Nephron (organoid): ENCODE results near the gene LTB4R2.

Experiments used
- H3K27ac Mint-ChIP-seq, 3 experiments: 2 replicates each; pipeline ENCODE4 v1.8.0; 2020; ENCODE audit warnings: mixed read lengths in 3 of 3, mild to moderate bottlenecking in 2 of 3, moderate library complexity in 1 of 3
- H3K27me3 Mint-ChIP-seq: 2 replicates; pipeline ENCODE4 v1.8.0; 2021; ENCODE audit warnings: low read depth, mild to moderate bottlenecking, moderate library complexity, mixed read lengths
- H3K36me3 Mint-ChIP-seq: 2 replicates; pipeline ENCODE4 v1.8.0; 2020; ENCODE audit warnings: low read depth, mixed read lengths
- H3K4me1 Mint-ChIP-seq: 2 replicates; pipeline ENCODE4 v1.8.0; 2020; ENCODE audit warnings: mixed read lengths
- H3K4me3 Mint-ChIP-seq, 3 experiments: 2 replicates each; pipeline ENCODE4 v1.8.0; 2020; ENCODE audit warnings: mild to moderate bottlenecking in 3 of 3, mixed read lengths in 3 of 3, moderate library complexity in 2 of 3
- H3K9me3 Mint-ChIP-seq: 2 replicates; pipeline ENCODE4 v1.8.0; 2020; ENCODE audit warnings: mixed read lengths
- TF ChIP-seq, protein P1 (sequence below), 3 experiments: fragments of 200-600 bp; sonication (generic); IDR thresholded peaks; one replicate each; pipeline ENCODE4 v1.5.0; 2021; ENCODE audit warnings: antibody characterized with exemption in 3 of 3; ENCODE audit not compliant: unreplicated experiment in 3 of 3

LTB4R2 gene

DNA sequence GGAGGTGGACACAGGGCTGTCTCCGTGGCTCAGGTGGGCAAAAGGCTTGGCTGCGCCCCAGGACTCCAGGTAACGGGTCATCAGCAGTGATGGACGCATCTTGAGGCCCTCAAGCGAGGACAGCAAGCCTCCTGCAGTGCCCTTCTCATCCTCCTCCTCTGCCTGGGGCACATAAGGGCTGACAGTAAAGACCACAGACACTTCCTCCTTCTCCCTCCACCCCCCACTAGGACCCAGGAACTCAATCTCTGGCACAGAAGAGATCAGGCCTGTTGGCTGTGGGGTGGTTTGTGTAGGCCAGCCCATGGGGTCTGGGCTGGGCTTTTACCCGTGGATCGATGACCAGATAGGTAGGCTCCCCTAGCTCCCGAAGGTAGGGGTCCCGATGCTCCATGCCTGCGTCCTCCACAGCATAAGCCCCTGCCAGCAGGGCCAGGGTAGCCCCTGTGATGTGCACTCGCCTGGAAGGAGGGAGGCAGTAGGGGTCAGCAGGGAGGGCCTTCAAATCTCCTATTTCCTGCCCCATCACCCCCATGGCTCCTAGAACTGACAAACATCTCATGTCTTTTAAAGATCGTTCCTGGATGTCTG is 19.2 kb downstream of the LTB4R2 start:
- H3K4me3 Mint-ChIP-seq, result no peak overlapping the region
- H3K27ac Mint-ChIP-seq, result no peak overlapping the region
- no peaks in the 10 kb centered on the region for H3K9me3 Mint-ChIP-seq
- peaks cover 6% of the 10 kb centered on the region for H3K4me1 Mint-ChIP-seq
- TF ChIP-seq, protein P1, sequence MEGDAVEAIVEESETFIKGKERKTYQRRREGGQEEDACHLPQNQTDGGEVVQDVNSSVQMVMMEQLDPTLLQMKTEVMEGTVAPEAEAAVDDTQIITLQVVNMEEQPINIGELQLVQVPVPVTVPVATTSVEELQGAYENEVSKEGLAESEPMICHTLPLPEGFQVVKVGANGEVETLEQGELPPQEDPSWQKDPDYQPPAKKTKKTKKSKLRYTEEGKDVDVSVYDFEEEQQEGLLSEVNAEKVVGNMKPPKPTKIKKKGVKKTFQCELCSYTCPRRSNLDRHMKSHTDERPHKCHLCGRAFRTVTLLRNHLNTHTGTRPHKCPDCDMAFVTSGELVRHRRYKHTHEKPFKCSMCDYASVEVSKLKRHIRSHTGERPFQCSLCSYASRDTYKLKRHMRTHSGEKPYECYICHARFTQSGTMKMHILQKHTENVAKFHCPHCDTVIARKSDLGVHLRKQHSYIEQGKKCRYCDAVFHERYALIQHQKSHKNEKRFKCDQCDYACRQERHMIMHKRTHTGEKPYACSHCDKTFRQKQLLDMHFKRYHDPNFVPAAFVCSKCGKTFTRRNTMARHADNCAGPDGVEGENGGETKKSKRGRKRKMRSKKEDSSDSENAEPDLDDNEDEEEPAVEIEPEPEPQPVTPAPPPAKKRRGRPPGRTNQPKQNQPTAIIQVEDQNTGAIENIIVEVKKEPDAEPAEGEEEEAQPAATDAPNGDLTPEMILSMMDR (IDR thresholded peaks at IDR 0.05; ENCODE audit: unreplicated experiment in 3 of 3), result no peak
- no peaks in the 10 kb centered on the region for H3K36me3 Mint-ChIP-seq
- peaks cover 46% of the 10 kb centered on the region for H3K27me3 Mint-ChIP-seq

GRCh38 chr14:24329736-24330135 is 19.8 kb downstream of the LTB4R2 start:
- H3K27ac Mint-ChIP-seq, result no peak overlapping the region
- no peaks in the 10 kb centered on the region for H3K36me3 Mint-ChIP-seq
- H3K27me3 Mint-ChIP-seq, result peaks cover 52% of the 10 kb centered on the region
- H3K4me3 Mint-ChIP-seq, result no peak overlapping the region
- peaks cover 6% of the 10 kb centered on the region for H3K4me1 Mint-ChIP-seq
- H3K9me3 Mint-ChIP-seq, result no peaks in the 10 kb centered on the region
- TF ChIP-seq, protein P1 (IDR thresholded peaks at IDR 0.05; ENCODE audit: unreplicated experiment in 3 of 3), result no peak

GRCh38 chr14:24330973-24331674 is 21.2 kb downstream of the LTB4R2 start:
- peaks cover 14% of the 10 kb centered on the region for H3K4me1 Mint-ChIP-seq
- TF ChIP-seq, protein P1 (IDR thresholded peaks at IDR 0.05; ENCODE audit: unreplicated experiment in 3 of 3), result no peak
- H3K9me3 Mint-ChIP-seq, result no peaks in the 10 kb centered on the region
- H3K27ac Mint-ChIP-seq, result no peak overlapping the region
- no peak overlapping the region for H3K4me3 Mint-ChIP-seq
- H3K36me3 Mint-ChIP-seq, result no peaks in the 10 kb centered on the region
- peaks cover 66% of the 10 kb centered on the region for H3K27me3 Mint-ChIP-seq

GRCh38 chr14:24331731-24332267 is 21.9 kb downstream of the LTB4R2 start:
- Mint-ChIP-seq H3K4me3 (peak overlapping the region in 1 of 3 experiments; percentile 81), H3K27ac (no peak overlapping the region), H3K4me1 (peaks cover 18% of the 10 kb centered on the region), H3K36me3 (no peaks in the 10 kb centered on the region), H3K27me3 (peaks cover 73% of the 10 kb centered on the region), H3K9me3 (no peaks in the 10 kb centered on the region)
- TF ChIP-seq, protein P1 (IDR thresholded peaks at IDR 0.05; ENCODE audit: unreplicated experiment in 3 of 3), result no peak

GRCh38 chr14:24332268-24332993 is 22.5 kb downstream of the LTB4R2 start:
- Mint-ChIP-seq H3K4me3 (peak overlapping the region; percentile 74 to 81 (median 79)), H3K4me1 (peaks cover 18% of the 10 kb centered on the region), H3K36me3 (no peaks in the 10 kb centered on the region), H3K9me3 (no peaks in the 10 kb centered on the region), H3K27ac (no peak overlapping the region), H3K27me3 (peaks cover 79% of the 10 kb centered on the region)
- TF ChIP-seq, protein P1 (IDR thresholded peaks at IDR 0.05; ENCODE audit: unreplicated experiment in 3 of 3), result peak; percentile 65 to 80 (median 75)
